HG03108 (cell line): ENCODE measurements around the gene DNAL1.
"Not testable (repeated sequence)": the region's sequence is repeated elsewhere in the genome, so short reads cannot be mapped to it uniquely, and the experiment has no call there.

ENCODE experiments used
- ATAC-seq: cut with Tn5 transposase; IDR thresholded peaks from one replicate; pipeline ENCODE4 v1.9.1; 2021; ENCODE audit warnings: moderate library complexity; ENCODE audit not compliant: unreplicated experiment

DNAL1 gene

DNA sequence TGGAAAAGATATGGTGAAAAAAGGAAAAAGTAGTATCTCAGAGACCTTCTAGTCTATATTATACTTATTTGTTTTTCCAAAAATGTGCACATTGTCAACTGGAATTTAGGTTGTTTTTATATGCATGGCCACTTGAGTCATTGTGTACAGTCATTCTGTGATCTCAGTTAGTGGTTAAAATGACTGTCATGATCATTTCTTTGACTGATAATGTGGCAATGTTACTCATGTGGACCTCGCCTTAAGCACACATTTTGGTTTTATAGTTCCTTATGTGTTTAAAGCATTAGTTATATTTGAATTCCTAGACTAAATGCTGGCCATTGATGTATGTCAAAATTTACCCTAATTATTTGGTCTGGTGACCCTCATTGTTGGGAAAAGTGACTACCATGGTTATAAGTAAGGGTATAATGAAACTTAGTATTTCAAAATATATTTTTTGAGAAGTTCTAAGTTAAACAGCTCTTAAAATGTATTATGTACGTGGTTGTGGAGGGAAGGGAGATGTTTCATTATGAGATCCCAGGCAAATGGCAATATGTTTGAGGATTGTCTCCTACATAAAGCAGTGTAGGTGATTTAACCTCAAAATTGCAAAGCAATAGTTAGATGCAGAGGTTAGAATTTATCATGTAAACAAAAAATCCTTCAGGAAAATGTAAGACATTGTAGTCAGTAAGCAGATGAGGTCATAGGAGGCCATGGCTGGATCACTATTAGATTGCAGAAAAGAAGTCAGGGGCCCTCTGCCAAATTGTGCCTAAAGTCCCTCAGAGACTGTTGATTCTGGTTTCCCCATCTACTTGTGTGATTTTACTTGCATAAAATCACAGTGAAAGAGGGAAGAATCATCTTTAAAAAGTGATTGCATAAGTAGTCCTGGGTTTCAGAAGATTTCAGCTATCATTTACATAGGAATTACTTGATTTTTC lies 51.9 kb downstream of the DNAL1 start:
- peak; percentile 75 for ATAC-seq

DNA sequence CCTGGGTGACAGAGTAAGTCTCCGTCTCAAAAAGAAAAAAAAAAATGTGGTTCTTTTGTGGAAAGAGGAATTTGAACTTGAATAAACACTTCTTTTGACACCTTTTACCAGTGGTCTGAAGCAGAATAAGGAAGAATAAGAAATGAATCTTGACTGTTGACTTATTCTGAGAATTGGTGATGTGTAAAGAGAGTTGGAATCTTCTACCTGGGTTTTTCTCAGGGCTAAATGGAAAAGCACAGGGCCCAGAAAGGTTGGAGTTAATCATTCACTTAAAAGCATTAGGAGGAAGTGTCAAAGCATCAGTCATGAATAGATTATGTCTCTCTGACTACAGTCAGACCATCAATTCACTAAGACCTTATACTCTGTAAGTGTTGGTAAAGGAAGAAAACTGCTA lies 55.5 kb downstream of the DNAL1 start:
- no peak for ATAC-seq

DNA sequence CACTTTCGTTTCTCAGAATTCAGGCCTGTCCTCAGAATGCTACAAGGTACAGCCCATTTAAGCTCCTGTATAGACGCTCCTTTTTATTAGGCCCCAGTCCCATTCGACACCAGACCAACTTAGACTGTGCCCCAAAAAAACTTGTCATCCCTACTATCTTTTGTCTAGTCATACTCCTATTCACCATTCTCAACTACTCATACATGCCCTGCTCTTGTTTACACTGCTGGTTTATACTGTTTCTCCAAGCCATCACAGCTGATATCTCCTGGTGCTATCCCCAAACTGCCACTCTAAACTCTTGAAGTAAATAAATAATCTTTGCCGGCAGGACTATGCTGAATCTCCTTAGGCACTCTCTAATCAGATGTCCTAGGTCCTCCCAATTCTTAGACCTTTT lies 63.3 kb downstream of the DNAL1 start:
- not testable (repeated sequence) for ATAC-seq

DNA sequence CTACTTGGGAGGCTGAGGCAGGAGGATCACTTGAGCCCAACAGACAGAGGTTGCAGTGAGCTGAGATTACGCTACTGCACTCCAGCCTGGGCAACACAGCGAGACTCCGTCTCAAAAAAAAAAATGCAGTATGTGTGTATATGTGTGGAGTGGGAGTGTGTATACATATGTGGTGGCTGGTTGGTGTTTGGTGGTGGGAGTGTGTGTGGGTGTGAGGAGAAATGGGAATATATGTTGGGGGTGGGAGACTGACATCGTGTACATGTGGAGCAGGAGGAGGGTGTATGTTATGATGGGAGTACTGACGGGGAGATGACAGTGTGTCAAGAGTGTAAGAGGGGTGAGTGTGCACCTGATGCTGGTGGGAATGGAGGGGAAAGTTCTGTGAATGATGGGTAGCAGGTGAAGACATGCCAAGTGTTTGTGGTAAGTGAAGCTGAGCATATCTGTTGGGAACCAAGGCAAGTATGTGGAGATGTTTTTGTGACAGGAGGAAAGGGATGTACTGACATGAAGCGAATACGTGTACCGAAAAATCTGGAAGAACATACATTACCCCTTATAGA lies 65.2 kb downstream of the DNAL1 start:
- ATAC-seq: no peak

DNA sequence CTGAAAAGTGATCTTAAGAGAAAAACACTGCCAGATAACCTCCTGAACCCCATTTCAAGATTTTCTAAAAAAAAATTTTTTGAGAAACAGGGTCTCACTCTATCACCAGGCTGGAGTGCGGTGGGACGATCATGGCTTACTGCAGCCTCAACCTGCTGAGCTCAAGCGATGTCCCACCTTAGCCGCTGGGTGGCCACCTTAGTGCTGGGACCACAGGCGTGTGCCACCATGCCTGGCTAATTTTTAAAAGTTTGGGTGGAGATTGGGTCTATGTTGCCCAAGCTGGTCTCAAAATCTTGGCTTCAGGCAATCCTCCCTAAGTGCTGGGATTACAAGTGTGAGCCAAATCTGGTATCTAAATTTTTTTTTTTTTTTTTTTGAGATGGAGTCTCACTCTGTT lies 66.0 kb downstream of the DNAL1 start:
- no peak for ATAC-seq

DNA sequence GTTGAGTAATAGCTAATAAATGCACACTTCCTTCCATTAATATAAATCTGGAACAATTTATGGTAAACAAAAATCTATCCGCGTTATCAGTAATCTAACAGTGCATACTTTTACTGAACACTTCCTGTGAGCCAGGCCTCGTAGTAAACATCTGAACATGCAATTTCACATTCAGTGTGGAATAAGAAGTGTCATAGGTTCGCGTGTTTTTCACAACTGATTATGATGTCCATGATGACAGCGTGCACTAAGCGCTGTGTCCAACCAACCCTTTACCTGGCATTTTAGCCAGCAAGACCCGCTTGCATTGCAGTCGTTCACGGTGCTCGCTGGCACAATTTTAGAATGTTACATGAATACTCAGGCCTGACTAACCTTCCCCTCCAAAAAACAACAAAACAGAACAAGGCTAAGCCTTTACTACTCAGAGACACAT lies 67.3 kb downstream of the DNAL1 start:
- ATAC-seq: no peak

DNA sequence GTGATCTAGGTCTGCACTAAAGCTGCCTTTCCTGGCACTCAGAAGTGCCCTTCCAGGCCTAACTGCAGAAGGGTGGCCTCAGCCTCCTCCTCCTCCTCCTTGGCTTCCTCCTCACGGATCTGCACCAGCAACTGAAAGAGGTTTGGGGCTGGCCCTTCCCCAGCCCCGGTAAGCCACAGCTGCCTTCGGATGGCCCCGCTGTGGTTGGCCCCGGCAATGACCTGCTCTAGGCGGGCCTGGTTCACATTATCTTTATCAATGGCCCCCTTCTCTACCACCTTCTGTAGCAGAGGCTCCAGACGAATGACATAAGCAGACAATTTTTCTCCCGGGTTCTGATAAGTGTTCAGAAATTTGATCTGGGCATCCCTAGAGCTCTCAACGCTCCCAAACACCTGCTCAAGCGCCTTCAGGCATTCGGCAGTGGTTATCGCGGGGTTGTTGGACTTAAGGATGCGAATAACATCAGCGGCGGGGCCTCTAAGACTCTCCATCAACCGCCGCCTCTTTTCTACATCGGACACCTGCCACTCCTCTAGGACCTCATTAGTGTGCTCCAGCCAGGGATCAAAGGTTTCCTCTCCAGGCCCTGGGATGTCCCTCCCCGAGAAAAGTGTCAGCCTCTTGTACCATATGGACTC lies 67.9 kb downstream of the DNAL1 start:
- ATAC-seq: peak; percentile 27

DNA sequence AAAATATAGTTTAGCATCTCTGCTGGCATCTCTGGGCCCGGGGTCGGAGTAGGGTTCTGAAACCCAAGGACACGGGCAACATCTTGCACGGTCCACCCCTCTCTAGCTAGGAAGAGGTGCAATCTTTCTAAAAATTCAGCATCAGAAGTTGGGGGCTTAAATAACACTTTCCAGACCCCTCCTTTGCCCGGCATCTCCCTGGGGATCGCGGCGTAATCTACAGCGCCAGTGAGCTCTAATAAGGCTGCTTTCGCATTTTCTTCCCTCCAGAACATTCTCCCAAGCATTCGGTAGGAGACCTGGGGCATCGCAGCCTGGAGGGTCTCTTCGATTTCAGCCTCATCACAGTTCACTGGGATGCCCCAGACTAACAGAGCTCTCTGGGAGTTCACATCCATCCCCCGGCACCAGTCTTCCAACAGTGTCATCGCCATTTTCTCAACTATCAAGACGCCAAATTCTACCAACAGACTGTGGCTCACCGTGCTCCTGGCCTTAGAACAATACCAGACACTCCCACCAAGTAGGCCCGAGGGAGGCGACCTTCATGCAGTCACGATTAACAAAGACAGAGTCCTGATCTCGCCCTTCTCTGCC lies 68.5 kb downstream of the DNAL1 start:
- no peak for ATAC-seq

DNA sequence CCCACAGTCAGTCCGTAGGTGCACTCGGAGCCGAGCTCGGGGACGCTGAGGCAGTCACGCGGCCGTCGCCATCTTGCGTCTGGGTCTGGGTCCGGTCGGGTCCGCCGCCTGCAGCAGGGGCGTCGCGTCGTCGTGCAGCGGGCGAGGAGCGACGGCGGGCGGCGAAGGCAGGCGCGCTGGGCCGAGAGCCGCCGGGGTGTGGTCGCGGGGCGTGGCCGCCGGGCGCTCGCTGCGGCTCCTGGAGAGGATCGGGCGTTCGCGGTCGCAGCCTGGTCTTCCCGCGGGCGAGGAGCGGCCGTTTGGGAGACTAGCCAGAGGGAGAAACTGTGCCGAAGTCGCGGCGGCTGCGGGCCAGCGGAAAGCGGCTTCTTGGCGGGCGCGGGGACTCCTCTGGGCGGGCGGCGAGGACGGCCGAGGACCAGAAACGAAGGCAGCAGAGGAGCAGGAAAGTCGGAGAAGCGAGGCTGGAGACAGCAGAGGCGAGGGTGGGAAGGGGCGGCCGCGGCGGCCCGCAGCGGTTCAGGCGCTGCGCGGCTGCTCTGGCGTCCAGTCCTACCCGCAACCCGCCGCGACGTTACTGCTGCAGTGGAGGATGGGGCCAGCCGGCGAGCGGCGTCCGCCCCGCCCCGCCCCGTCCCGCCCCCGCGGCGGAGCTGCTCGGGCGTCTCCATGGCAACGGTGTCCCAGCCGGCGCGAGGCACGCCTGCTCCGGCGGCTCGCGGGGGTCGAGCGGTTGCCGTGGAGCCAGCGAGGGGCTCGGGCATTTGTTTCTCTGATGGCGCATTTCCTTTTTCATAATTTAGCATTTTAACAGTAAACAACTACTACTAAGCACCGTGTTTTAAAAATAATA lies 69.2 kb downstream of the DNAL1 start, which contains the start of gene PNMA1:
Gene PNMA1 (minus strand): TSS at position 582 of the 853 bp plus-strand sequence. CDS start 745 bp downstream, outside the sequence.
- ATAC-seq: peak; percentile 65

DNA sequence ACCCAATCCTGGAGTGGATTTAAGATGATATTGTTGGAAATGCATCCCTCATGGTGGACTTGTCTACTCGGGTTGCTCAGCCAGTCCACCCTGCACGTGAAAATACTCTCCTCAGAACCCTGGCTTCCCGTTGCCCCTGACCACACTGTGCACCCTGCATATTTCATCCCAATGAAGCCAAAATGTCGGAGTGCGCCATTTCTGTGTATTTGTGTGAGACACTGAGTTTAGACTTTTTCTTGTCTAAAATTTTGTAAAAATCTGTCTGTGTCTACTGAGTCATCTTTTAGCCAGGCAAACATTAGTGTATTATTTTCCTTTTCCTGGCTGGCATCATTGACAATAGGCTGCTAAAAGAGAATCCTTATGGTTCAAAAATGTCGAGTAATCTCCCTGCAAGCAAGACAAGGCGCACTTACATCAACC lies 69.9 kb downstream of the DNAL1 start:
- peak; percentile 6 for ATAC-seq

DNA sequence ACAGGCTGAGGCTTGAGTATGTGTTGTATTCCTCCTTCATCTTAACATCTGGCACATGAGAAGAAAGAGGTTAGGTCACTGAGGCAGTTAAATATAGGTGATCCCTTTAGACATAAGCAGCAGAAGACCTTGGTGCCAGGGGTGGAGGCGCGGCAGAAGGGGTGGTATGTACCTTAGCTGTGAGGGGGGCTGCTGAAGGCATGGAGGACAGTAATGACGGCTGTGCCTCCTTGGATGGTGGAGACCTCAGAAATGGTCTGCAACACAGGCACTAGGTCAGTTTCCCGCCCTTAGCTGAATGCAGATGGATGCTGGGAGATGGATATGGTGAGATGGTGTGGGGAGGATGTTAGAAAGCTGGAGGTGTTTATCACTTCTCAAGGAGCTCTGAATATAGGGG lies 70.9 kb downstream of the DNAL1 start:
- no peak for ATAC-seq

DNA sequence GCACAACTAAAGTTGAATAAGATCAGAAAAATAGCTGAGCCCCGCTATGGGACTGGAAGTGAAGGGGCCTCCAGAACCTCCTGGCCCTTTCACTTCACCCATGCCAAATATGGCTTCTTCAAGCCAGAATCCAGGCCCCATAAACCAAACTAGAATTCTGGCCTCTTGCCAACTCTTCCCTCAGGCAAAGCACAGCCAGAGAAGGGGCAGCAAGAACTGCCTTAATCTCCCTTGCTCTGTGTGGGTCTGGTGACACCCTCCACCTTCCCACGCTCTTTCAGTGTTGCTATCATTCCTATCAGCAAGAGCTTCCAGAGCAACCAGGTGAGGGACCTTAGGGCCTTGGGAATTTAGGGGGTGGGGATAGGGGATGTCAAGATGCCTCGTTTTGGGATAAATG lies 72.5 kb downstream of the DNAL1 start:
- no peak for ATAC-seq

DNA sequence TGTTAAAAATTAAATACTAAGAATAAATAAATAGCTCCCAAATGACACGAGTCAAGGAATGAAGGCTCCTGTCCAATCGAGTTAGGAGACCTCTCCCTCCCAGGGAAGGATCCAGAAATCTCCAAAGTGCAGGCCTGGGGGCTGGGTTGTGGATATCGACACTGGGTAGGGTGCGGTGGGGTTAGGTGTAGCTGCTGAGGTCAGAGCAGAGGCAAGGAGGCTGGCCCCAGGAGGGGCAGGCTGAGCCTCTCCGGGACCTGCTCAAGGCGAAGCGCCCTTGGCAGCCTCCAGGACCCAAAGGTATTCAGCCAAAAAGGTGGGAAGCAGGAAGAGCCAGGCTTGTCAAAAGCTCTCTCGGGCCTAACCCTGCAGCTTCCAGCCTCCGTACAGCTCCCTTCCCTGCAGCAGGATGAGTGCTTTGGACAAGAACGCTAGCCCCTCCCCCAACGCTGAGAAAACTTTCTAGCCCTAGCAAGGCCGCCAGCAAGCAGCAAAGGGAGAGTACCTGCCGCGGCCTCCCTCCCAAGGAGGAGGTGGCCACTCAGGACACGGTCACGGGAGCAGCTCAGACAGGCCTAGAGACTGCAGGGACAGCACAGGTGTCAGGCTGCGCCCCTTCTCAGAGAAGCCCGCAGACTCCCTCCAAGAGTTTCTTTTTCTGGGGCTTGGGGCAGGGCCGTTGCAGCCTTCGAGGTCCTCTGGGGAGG lies 73.1 kb downstream of the DNAL1 start:
- ATAC-seq: no peak

DNA sequence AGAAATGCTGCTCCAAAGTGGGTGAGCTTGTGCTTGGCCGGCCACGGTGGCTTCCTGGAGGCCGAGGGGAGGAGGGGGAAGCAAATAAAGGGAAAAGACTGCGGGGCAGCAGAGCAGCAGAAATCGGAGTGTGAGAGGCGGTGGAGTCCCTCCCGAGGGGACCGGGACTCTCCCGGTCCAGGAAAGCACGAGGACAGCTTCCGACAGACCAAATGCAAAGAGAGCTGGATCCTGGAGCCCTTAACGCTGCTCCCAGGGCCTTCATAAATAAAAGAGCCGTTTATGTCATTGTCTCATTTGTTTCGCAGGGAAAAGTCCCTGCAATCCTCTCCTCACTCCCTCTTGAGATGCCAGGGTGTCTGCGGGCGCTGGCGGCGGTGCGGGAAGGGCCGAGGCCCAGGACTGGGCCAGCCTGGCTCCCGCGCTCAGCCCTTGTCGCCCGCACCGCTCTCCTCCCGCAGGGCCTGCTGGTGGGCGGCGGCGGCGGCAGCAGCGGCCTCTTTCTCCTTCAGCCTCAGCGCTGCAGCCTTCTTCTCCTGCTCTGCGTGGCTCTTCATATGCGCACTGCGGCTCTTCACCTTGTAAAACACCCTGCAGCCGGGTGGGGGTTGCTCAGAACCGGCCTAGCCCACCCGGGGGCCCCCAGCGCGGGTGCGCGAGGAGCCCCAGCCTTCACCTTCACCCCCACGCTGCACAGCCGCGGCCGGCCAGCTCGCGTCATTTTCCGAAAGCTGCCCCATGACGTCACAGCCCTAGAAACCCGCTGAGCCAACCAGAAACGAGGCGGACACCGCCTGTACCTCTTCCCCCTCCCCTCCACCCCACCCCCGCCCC lies 73.8 kb downstream of the DNAL1 start:
- ATAC-seq: no peak

DNA sequence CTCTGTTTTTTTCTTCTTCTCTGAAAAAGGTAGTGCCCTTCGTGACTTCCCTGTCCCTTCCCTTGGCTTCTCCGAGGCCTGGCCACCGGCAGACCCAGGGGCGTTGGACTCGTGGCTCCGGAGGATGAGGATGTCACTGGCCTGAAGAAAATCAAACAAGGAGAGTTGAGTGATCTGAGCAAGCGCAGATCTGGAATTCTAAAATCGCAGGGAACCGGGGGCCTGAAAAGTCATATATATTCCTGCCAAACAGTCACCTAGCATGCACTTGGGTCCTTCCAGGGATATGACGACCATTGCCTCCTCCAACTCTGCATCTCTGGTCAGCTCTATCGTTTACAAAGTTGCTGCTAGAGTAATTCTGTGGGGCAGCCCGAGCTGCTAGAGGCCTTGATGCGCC lies 74.6 kb downstream of the DNAL1 start:
- no peak for ATAC-seq

DNA sequence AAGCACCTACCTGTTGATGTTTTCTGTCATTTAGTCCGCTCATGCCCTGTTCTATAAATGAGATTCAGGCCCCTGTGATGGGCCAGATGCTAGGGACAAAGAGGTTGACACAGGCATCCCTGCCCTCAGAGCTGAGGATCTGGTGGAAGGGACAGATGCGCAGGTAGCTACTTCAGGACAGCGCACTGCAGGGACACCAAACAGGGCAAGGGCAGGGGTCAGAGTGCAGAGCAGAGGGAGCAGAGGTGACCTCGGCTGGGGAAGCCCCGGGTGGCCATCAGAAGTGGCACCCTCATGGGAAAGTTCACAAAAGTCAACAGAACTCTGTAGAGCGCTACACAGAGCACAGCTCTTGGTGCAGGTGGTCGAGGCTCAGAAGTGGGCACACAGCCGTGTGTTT lies 75.0 kb downstream of the DNAL1 start:
- no peak for ATAC-seq

DNA sequence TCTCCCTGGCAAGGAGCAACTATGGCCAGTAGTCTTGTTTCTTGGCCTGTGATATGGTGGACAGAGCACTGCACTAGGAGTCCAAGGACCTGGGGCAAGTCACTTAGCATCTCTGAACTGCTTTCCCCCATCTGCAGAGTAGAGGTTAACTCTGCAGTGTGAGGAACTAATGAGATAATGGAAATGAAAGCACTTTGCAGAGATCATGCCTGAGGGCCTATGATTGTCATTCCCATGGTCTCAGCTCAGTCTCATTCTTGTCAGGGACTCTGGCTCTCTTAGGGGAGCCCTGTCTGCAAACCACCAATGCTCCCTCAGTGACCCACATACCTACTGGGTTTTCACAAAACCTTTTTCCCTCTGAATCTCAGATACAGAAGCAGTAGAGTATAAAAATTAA lies 75.8 kb downstream of the DNAL1 start:
- no peak for ATAC-seq

DNA sequence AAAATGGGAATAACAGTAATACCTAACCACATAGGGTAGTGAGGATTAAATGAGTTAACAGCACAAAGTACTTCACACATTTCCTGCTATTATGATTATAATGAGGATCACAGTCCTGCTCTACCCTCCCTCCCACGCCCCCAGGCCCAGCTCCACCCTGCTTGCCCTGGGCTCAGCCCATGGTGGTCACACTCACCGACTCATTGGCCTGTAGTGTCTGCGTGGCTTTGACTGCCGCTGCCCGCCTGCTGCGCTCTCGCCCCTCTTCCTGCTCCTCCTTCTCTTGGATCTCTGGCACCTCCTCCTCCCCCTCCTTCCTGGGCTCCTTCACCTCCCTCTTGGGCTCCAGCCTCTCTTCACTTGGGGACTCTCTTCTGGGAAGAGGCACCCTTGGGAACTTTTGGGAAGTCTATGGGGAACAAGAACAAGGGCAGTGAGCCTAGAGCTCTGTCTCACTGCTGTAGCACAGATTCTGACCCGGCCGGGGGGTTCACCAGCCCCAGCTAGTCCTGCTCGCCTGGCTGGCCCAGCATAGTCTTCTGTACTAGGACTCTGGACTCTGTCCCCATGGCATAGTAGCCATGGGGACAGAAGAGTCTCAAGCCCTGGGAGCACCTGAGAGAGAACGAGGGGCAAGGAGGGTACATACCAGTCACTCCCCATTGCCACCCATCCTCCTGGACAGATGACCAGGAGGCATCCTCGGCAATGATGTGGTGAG lies 76.5 kb downstream of the DNAL1 start:
- ATAC-seq: no peak
